Nephron (organoid): Measurements from ENCODE around the gene CERK.

ENCODE experiments used
- H3K27ac Mint-ChIP-seq, 3 experiments: 2 replicates each; pipeline ENCODE4 v1.8.0; 2020; ENCODE audit warnings: mixed read lengths in 3 of 3, mild to moderate bottlenecking in 2 of 3, moderate library complexity in 1 of 3
- H3K27me3 Mint-ChIP-seq: 2 replicates; pipeline ENCODE4 v1.8.0; 2021; ENCODE audit warnings: low read depth, mild to moderate bottlenecking, moderate library complexity, mixed read lengths
- H3K36me3 Mint-ChIP-seq: 2 replicates; pipeline ENCODE4 v1.8.0; 2020; ENCODE audit warnings: low read depth, mixed read lengths
- H3K4me1 Mint-ChIP-seq: 2 replicates; pipeline ENCODE4 v1.8.0; 2020; ENCODE audit warnings: mixed read lengths
- H3K4me3 Mint-ChIP-seq, 3 experiments: 2 replicates each; pipeline ENCODE4 v1.8.0; 2020; ENCODE audit warnings: mild to moderate bottlenecking in 3 of 3, mixed read lengths in 3 of 3, moderate library complexity in 2 of 3
- H3K9me3 Mint-ChIP-seq: 2 replicates; pipeline ENCODE4 v1.8.0; 2020; ENCODE audit warnings: mixed read lengths
- TF ChIP-seq, protein P1 (sequence below), 3 experiments: fragments of 200-600 bp; sonication (generic); IDR thresholded peaks; one replicate each; pipeline ENCODE4 v1.5.0; 2021; ENCODE audit warnings: antibody characterized with exemption in 3 of 3; ENCODE audit not compliant: unreplicated experiment in 3 of 3

Gene CERK

GRCh38 chr22:46690146-46690545, 47.9 kb downstream of the CERK start:
- no peaks in the 10 kb centered on the region for H3K9me3 Mint-ChIP-seq
- no peaks in the 10 kb centered on the region for H3K27me3 Mint-ChIP-seq
- H3K4me1 Mint-ChIP-seq: no peaks in the 10 kb centered on the region
- no peak overlapping the region for H3K4me3 Mint-ChIP-seq
- H3K27ac Mint-ChIP-seq: no peak overlapping the region
- TF ChIP-seq, protein P1, sequence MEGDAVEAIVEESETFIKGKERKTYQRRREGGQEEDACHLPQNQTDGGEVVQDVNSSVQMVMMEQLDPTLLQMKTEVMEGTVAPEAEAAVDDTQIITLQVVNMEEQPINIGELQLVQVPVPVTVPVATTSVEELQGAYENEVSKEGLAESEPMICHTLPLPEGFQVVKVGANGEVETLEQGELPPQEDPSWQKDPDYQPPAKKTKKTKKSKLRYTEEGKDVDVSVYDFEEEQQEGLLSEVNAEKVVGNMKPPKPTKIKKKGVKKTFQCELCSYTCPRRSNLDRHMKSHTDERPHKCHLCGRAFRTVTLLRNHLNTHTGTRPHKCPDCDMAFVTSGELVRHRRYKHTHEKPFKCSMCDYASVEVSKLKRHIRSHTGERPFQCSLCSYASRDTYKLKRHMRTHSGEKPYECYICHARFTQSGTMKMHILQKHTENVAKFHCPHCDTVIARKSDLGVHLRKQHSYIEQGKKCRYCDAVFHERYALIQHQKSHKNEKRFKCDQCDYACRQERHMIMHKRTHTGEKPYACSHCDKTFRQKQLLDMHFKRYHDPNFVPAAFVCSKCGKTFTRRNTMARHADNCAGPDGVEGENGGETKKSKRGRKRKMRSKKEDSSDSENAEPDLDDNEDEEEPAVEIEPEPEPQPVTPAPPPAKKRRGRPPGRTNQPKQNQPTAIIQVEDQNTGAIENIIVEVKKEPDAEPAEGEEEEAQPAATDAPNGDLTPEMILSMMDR (IDR thresholded peaks at IDR 0.05; ENCODE audit: unreplicated experiment in 3 of 3): no peak
- H3K36me3 Mint-ChIP-seq: peaks cover 57% of the 10 kb centered on the region

- no peak overlapping the region for H3K27ac Mint-ChIP-seq
Observed at GRCh38 chr22:46688949-46689348, 49.1 kb downstream of the CERK start.

DNA sequence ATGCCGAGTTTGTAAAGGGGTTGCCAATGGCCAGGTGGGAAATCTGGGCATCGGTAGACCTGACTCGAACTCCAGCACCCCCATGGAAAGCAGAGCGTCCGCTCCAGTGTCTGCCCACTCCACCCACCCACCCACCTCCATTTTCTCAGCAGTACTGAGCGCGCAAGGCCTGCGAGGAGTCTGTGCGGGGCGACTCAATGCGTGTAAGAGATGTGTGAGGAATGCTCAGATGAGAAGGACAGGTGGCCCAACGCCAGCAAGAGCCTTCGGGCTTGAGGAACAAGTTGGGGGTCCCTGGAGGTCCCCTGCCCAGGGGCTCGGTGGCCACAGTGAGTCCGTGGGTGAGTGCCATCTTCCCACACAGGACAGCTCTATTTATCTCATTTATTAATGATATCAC, 50.6 kb downstream of the CERK start:
- Mint-ChIP-seq H3K27ac (no peak overlapping the region), H3K9me3 (no peaks in the 10 kb centered on the region), H3K4me3 (no peak overlapping the region), H3K4me1 (no peaks in the 10 kb centered on the region), H3K27me3 (no peaks in the 10 kb centered on the region), H3K36me3 (peaks cover 52% of the 10 kb centered on the region)
- TF ChIP-seq, protein P1 (IDR thresholded peaks at IDR 0.05; ENCODE audit: unreplicated experiment in 3 of 3): no peak

More at GRCh38 chr22:46688949-46689348, 49.1 kb downstream of the CERK start:
- H3K4me1 Mint-ChIP-seq: no peaks in the 10 kb centered on the region
- no peak overlapping the region for H3K4me3 Mint-ChIP-seq
- TF ChIP-seq, protein P1 (IDR thresholded peaks at IDR 0.05; ENCODE audit: unreplicated experiment in 3 of 3): no peak
- peaks cover 57% of the 10 kb centered on the region for H3K36me3 Mint-ChIP-seq
- no peaks in the 10 kb centered on the region for H3K27me3 Mint-ChIP-seq
- no peaks in the 10 kb centered on the region for H3K9me3 Mint-ChIP-seq

- H3K9me3 Mint-ChIP-seq: no peaks in the 10 kb centered on the region
- TF ChIP-seq, protein P1 (IDR thresholded peaks at IDR 0.05; ENCODE audit: unreplicated experiment in 3 of 3): no peak
- H3K36me3 Mint-ChIP-seq: peaks cover 52% of the 10 kb centered on the region
- no peak overlapping the region for H3K27ac Mint-ChIP-seq
- H3K27me3 Mint-ChIP-seq: no peaks in the 10 kb centered on the region
- H3K4me3 Mint-ChIP-seq: no peak overlapping the region
- no peaks in the 10 kb centered on the region for H3K4me1 Mint-ChIP-seq
Observed at GRCh38 chr22:46687048-46687444, 51.0 kb downstream of the CERK start.

- Mint-ChIP-seq H3K4me1 (no peaks in the 10 kb centered on the region), H3K36me3 (peaks cover 47% of the 10 kb centered on the region), H3K4me3 (no peak overlapping the region), H3K9me3 (no peaks in the 10 kb centered on the region), H3K27me3 (no peaks in the 10 kb centered on the region), H3K27ac (no peak overlapping the region)
- TF ChIP-seq, protein P1 (IDR thresholded peaks at IDR 0.05; ENCODE audit: unreplicated experiment in 3 of 3): no peak
Observed at GRCh38 chr22:46686221-46687047, 51.6 kb downstream of the CERK start.

GRCh38 chr22:46684706-46685105, 53.3 kb downstream of the CERK start:
- H3K27ac Mint-ChIP-seq: no peak overlapping the region
- H3K9me3 Mint-ChIP-seq: no peaks in the 10 kb centered on the region
- H3K4me3 Mint-ChIP-seq: no peak overlapping the region
- no peaks in the 10 kb centered on the region for H3K27me3 Mint-ChIP-seq
- no peaks in the 10 kb centered on the region for H3K4me1 Mint-ChIP-seq
- peaks cover 35% of the 10 kb centered on the region for H3K36me3 Mint-ChIP-seq
- TF ChIP-seq, protein P1 (IDR thresholded peaks at IDR 0.05; ENCODE audit: unreplicated experiment in 3 of 3): no peak
